HepG2 (cell line): ENCODE results near the gene EXOC3L2. TPM values are rescaled to one million over a fixed set of nuclear protein-coding genes. Genes with fewer than 3 reads are reported as not detected.
A peak's percentile ranks its signal among the peaks of the same experiment; 100 is the strongest.

Source experiments
- ATAC-seq: fragments of 200-7000 bp; cut with Tn5 transposase; 3 replicates; pipeline ENCODE4 v1.9.1; 2020; ENCODE audit warnings: mild to moderate bottlenecking, moderate library complexity
- BruUV-seq: library from RNA; stranded (reverse); fragments of 400-500 nt; replicated peaks from 2 replicates; lab custom pipeline; 2021; lab: Mats Ljungman, UMichigan
- CTCF ChIA-PET: fragments of 300-600 bp; formaldehyde crosslinking; extraction: SDS; loops from one replicate; lab custom pipeline; 2021; ENCODE audit warnings: low total read pairs, inconsistent platforms, low intra/inter-chr PET ratio; lab: Yijun Ruan, JAX
- POLR2A ChIA-PET: fragments of 350-600 bp; sonication (Branson Sonifier 250); formaldehyde crosslinking; loops from one replicate; lab custom pipeline; 2020; ENCODE audit warnings: antibody characterized with exemption, inconsistent platforms; lab: Yijun Ruan, JAX
- DNase-seq: peaks from one replicate; pipeline ENCODE4 v3.0.0-alpha.2; 2015; ENCODE audit warnings: low spot score
- FAIRE-seq: peaks from 3 replicates; lab custom pipeline; 2011; peaks lifted over from hg19 to GRCh38; lab: Jason Lieb, UNC
- H2AFZ ChIP-seq: one replicate; pipeline ENCODE4 v1.6.1; 2011; ENCODE audit warnings: low read length, inconsistent platforms
- H3K27ac ChIP-seq: fragments of 300-600 bp; 3 replicates; pipeline ENCODE4 v1.8.0; 2011; ENCODE audit warnings: mixed run types, mild to moderate bottlenecking, mixed read lengths, low read length, inconsistent platforms; ENCODE audit not compliant: insufficient read depth; ENCODE audit errors: extremely low read length
- H3K27me3 ChIP-seq, 2 experiments: fragments of 200-600 bp in 1 of 2; 2 replicates in 1 of 2; 3 replicates in 1 of 2; pipeline versions ENCODE4 v1.6.0 to v1.8.0; 2011; ENCODE audit warnings: low read length in 2 of 2, mild to moderate bottlenecking in 2 of 2, moderate library complexity in 2 of 2, inconsistent platforms in 1 of 2; ENCODE audit not compliant: insufficient read depth in 2 of 2, control insufficient read depth in 1 of 2
- H3K36me3 ChIP-seq, 2 experiments: fragments of 200-600 bp in 1 of 2; replicated peaks in 1 of 2; 2 replicates in 1 of 2; 3 replicates in 1 of 2; pipeline versions ENCODE4 v1.5.1 to v1.8.0; 2011; ENCODE audit warnings: low read length in 2 of 2, inconsistent platforms in 1 of 2; ENCODE audit not compliant: insufficient read depth in 2 of 2, control insufficient read depth in 1 of 2
- H3K4me1 ChIP-seq: 2 replicates; pipeline ENCODE4 v1.5.1; 2012; ENCODE audit warnings: low read length, inconsistent platforms; ENCODE audit not compliant: insufficient read depth
- H3K4me2 ChIP-seq: 2 replicates; pipeline ENCODE4 v1.6.0; 2011; ENCODE audit warnings: low read depth, low read length, inconsistent platforms
- H3K4me3 ChIP-seq, 3 experiments: fragments of 200-600 bp in 1 of 3; sonication (generic), shearing (Covaris generic) in 1 of 3; replicated peaks in 1 of 3; 2 replicates each; pipeline ENCODE4 v1.5.1; 2011 to 2016; ENCODE audit warnings: low read length in 3 of 3, inconsistent platforms in 2 of 3, low read depth in 2 of 3, mild to moderate bottlenecking in 2 of 3, control low read depth in 1 of 3, mixed read lengths in 1 of 3; ENCODE audit not compliant: insufficient read depth in 1 of 3
- H3K79me2 ChIP-seq: one replicate; pipeline ENCODE4 v1.6.1; 2011; ENCODE audit warnings: low read length, inconsistent platforms; ENCODE audit not compliant: insufficient read depth
- H3K9ac ChIP-seq: 2 replicates; pipeline ENCODE4 v1.6.0; 2011; ENCODE audit warnings: mild to moderate bottlenecking, low read depth, low read length, inconsistent platforms; ENCODE audit not compliant: insufficient read depth
- H3K9me3 ChIP-seq: 2 replicates; pipeline ENCODE4 v1.5.1; 2012; ENCODE audit warnings: mild to moderate bottlenecking, low read length
- H4K20me1 ChIP-seq: 2 replicates; pipeline ENCODE4 v1.6.0; 2011; ENCODE audit warnings: inconsistent platforms, mild to moderate bottlenecking, low read length, moderate library complexity; ENCODE audit not compliant: insufficient read depth
- ARID4A ChIP-seq: sonication (generic); formaldehyde crosslinking; IDR thresholded peaks from 2 replicates; pipeline ENCODE4 v1.5.0; 2020; ENCODE audit warnings: mild to moderate bottlenecking, missing genetic modification reagents, borderline replicate concordance
- BRF2 ChIP-seq: sonication (generic); formaldehyde crosslinking; IDR thresholded peaks from 2 replicates; pipeline ENCODE4 v1.8.1; 2022; ENCODE audit warnings: mild to moderate bottlenecking, missing genetic modification reagents
- DMAP1 ChIP-seq: IDR thresholded peaks from 2 replicates; pipeline ENCODE4 v1.6.1; 2016
- ETV5 ChIP-seq: IDR thresholded peaks from 2 replicates; pipeline ENCODE4 v1.6.1; 2018; ENCODE audit warnings: missing biosample characterization, missing genetic modification reagents, inconsistent platforms, borderline replicate concordance
- HDAC6 ChIP-seq: fragments of 200-600 bp; sonication (generic); IDR thresholded peaks from 2 replicates; pipeline ENCODE4 v1.7.0; 2017; ENCODE audit warnings: mild to moderate bottlenecking, antibody characterized with exemption, low read length, low read depth
- SKI ChIP-seq: fragments of 450-650 bp; IDR thresholded peaks from one replicate; pipeline ENCODE4 v1.6.1; 2018; ENCODE audit warnings: mild to moderate bottlenecking; ENCODE audit not compliant: partially characterized antibody
- ZBTB38 ChIP-seq: sonication (generic); formaldehyde crosslinking; IDR thresholded peaks from 2 replicates; pipeline ENCODE4 v1.5.1; 2020; ENCODE audit warnings: mild to moderate bottlenecking, missing genetic modification reagents
- ZEB1 ChIP-seq: IDR thresholded peaks from 2 replicates; pipeline ENCODE4 v1.6.1; 2012; ENCODE audit warnings: mild to moderate bottlenecking, low read depth, inconsistent platforms; ENCODE audit not compliant: insufficient replicate concordance
- ZFP90 ChIP-seq: sonication (generic); formaldehyde crosslinking; IDR thresholded peaks from 2 replicates; pipeline ENCODE4 v1.8.0; 2022; ENCODE audit warnings: missing genetic modification reagents, mild to moderate bottlenecking, inconsistent platforms, borderline replicate concordance
- ZNF138 ChIP-seq: sonication (generic); formaldehyde crosslinking; IDR thresholded peaks from 2 replicates; pipeline ENCODE4 v1.5.0; 2020; ENCODE audit warnings: mild to moderate bottlenecking, low read depth, missing genetic modification reagents
- ZNF280D ChIP-seq: sonication (generic); formaldehyde crosslinking; IDR thresholded peaks from 2 replicates; pipeline ENCODE4 v1.5.1; 2020; ENCODE audit warnings: mild to moderate bottlenecking, missing genetic modification reagents
- WGBS: methylation state at CpG from one replicate; pipeline ENCODE4 v1.1.6; 2017; ENCODE audit warnings: low lambda C conversion rate; 5-methylcytosine and 5-hydroxymethylcytosine counted together
- in situ Hi-C: cut with HindIII; loops from 2 replicates; pipeline ENCODE4 v1.10.0; 2017; ENCODE audit warnings: low pct_unique_long_range_greater_than_20kb; ENCODE audit not compliant: extremely low pct_ligation_motif_present
- intact Hi-C: fragments of 100-400 bp; cut with micrococcal nuclease; formaldehyde crosslinking; loops from one replicate; pipeline ENCODE4 v1.10.0; 2022; ENCODE audit not compliant: unreplicated experiment
- polyA plus RNA-seq, 8 experiments: library from polyadenylated mRNA; depleted of rRNA in 3 of 8; stranded (reverse) in 7 of 8; unstranded in 1 of 8; fragments of >200 nt; fragmentation: Illumina TruSeq in 4 of 8; extraction: Trizol in 4 of 8; gene quantifications; 2 replicates each; pipeline versions ENCODE4 v1.2.1 to v1.2.3, GENCODE V29; 2011 to 2016; ENCODE audit warnings: low read depth in 4 of 8, missing spikeins in 1 of 8, mixed read lengths in 1 of 8; ENCODE audit not compliant: insufficient read depth in 1 of 8
- total RNA-seq, 5 experiments: library from RNA; depleted of rRNA; stranded (reverse); fragments of >200 nt; fragmentation: Illumina TruSeq; extraction: Trizol; gene quantifications; 2 replicates each; pipeline ENCODE4 v1.2.3, GENCODE V29; 2016; ENCODE audit warnings: low read depth in 1 of 5

EXOC3L2 gene
- total and polyA plus RNA-seq, 2 of the 13 experiments (the other 11 are each of a cell fraction or from before 2014, with no cell fraction given): 0.21 TPM; not detected in 1

GRCh38 chr19:45179892-45180370, 65.3 kb downstream of the EXOC3L2 start (continued):
- TF ChIP-seq ZNF280D (no peak), ETV5 (CRISPR knock-in tag) (no peak), BRF2 (CRISPR knock-in tag) (no peak), ZBTB38 (CRISPR knock-in tag) (no peak)

- H3K27me3 ChIP-seq: no peaks in the 10 kb centered on the region; a peak in 1 of 5 replicates
- H3K9ac ChIP-seq: peak overlapping the region; percentile 78
- no peaks in the 10 kb centered on the region for H3K36me3 ChIP-seq
- in situ Hi-C loops (no loop called here), intact Hi-C loops (no loop called here)
- peak overlapping the region; percentile 79 for H3K27ac ChIP-seq
- ChIA-PET POLR2A (interaction anchor here (0.8 to 3.4 kb wide), 11 partner anchors 8 to 191 kb away, joined by 4 to 29 read pairs (median 9); partner anchors contain the start of genes CLASRP, ERCC2 and PPP1R37), CTCF (no interaction called here)
- DNase-seq (no peak), FAIRE-seq (no peak), ATAC-seq (peak; percentile 18)
- peak overlapping the region; percentile 76 to 92 (median 87) for H3K4me3 ChIP-seq
- peaks cover 17% of the 10 kb centered on the region for H3K79me2 ChIP-seq
- H3K9me3 ChIP-seq: no peaks in the 10 kb centered on the region
- H3K4me2 ChIP-seq: peak overlapping the region; percentile 76
- 2% methylated on average over 13 of the region's 97 CpGs for WGBS
- H2AFZ ChIP-seq: no peak overlapping the region
- BruUV-seq: TSS peak; percentile 74
- H3K4me1 ChIP-seq: peaks cover 38% of the 10 kb centered on the region
- no peaks in the 10 kb centered on the region for H4K20me1 ChIP-seq
- 0 out of 2 replicates have a peak, but pooled peaks have one; percentile 28 for TF ChIP-seq ZNF138 (CRISPR knock-in tag)
- TF ChIP-seq ZFP90 (CRISPR knock-in tag): 0 out of 2 replicates have a peak, but pooled peaks have one; percentile 0
- TF ChIP-seq ZEB1: peak; percentile 33
- TF ChIP-seq SKI: peak; percentile 48
- TF ChIP-seq ARID4A: peak; percentile 73
- TF ChIP-seq DMAP1 (CRISPR knock-in tag): no peak
- TF ChIP-seq HDAC6: no peak
Observed at GRCh38 chr19:45179072-45179891, 65.9 kb downstream of the EXOC3L2 start.
